GM12801 (cell line): ENCODE measurements around the gene DRAM1.

Source experiments
- TF ChIP-seq, protein P1 (sequence below): IDR thresholded peaks from one replicate; pipeline ENCODE4 v1.5.1; 2011; ENCODE audit warnings: control low read depth; ENCODE audit not compliant: insufficient read length; ENCODE audit errors: extremely low read depth

DRAM1 gene

DNA sequence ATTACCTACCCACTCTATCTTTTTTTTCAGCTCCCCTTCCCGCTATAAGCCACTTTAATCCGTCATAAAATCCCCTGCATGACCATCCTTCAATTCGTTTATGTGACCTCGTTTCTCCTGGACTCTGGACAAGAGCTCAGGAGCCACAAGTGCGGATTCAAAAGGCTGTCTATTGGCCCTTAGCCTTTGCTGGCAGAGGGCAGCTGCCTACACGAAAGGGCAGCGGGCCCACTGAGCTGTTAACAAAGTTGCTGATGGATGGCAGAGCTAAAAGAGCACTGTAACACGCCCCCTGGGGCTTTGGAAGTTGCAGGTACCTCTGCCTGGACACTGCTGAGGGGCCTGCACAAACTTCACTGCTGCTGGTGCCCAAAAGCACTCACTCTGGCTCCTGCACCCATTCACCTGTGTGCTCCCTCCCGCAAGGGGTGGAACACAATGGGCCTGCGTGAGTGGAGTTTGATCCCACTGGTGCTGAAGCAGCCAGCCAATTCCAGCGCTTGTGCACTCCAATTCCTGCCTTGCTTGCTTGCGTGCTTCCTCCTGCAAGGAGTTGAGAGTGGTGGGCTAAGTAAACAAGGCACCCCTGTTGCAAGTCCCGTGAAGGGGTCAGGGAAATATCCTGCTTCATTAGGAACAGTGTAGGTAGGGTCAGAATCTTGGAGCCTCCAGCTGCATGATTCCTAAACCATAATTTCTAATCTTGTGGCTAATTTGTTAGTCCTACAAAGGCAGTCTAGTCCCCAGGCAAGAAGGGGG, 10.6 kb upstream of the DRAM1 start:
- TF ChIP-seq, protein P1, sequence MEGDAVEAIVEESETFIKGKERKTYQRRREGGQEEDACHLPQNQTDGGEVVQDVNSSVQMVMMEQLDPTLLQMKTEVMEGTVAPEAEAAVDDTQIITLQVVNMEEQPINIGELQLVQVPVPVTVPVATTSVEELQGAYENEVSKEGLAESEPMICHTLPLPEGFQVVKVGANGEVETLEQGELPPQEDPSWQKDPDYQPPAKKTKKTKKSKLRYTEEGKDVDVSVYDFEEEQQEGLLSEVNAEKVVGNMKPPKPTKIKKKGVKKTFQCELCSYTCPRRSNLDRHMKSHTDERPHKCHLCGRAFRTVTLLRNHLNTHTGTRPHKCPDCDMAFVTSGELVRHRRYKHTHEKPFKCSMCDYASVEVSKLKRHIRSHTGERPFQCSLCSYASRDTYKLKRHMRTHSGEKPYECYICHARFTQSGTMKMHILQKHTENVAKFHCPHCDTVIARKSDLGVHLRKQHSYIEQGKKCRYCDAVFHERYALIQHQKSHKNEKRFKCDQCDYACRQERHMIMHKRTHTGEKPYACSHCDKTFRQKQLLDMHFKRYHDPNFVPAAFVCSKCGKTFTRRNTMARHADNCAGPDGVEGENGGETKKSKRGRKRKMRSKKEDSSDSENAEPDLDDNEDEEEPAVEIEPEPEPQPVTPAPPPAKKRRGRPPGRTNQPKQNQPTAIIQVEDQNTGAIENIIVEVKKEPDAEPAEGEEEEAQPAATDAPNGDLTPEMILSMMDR = no peak

DNA sequence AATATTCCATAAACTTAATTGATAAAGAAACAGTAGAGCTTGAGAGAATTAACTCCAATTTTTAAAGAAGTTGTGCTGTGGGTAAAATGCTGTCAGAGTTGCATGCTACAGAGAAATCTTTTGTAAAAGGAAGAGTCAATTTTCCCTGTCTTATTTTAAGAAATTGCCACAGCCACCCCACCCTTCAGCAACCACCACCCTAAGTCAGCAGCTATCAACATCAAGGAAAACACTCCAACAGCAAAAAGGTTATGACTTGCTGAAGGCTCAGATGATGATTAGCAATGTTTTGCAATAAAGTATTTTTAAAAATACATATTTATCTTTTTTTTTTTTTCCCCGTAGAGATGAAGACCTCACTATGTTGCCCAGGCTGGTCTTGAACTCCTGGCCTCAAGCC, 6.5 kb upstream of the DRAM1 start:
- TF ChIP-seq, protein P1 = no peak

DNA sequence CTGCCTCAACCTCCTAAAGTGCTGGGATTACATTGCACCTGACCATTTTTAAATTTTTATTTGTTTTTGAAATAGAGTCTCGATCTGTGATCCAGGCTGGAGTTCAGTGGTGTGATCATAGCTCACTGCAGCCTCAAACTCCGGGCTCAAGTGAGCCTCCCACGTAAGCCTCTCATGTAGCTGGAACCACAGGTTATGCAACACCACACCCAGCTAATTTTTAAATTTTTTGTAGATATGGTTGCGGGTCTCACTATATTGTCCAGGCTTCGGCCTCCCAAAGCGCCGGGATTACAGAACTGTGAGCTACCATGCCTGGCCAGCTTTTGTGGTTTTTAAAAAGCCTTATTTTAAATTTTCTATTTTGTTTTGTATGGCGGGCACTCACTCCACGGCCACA, 2.2 kb upstream of the DRAM1 start:
- TF ChIP-seq, protein P1 = no peak

DNA sequence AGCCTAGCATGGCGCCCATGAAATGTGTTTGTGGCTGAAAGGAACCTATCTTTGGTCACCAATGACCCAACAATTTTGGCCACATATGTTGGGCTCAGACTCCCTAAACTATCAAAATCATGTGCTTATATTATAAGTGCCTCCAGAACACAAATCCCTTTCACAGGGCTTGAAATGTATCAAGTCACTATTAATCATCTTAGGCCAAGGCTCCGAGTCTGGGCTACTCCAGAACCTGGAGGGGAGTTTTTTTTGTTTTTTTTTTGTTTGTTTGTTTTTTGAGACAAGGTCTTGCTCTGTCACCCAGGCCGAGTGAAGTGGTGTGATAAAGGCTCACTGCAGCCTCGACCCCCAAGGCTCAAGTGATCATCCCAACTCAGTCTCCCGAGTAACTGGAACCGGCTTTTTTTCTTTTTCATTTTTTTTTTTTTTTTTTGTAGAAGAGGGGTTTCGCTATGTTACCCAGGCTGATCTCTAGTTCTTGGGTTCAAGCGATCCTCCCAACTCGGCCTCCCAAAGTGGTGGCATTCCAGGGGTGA, 989 bp upstream of the DRAM1 start:
- TF ChIP-seq, protein P1 = no peak

DNA sequence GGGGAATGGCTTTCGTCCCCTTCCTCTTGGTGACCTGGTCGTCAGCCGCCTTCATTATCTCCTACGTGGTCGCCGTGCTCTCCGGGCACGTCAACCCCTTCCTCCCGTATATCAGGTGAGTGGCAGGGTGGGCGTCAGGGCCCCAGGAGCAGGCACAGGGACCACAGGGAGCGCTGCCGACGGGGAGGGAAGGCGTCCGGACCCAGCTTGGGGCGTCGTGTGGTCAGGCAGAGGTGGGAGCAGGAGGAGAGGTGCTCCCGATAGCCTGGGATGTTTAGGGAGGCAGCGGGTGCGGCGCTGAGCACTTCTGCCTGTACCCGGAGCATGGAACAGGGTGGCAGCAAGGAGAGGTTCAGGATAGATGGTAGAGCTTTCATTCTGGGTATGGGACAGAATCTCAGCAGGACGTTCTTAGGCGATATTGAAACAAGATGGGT, 444 bp downstream of the DRAM1 start:
- TF ChIP-seq, protein P1 = no peak

DNA sequence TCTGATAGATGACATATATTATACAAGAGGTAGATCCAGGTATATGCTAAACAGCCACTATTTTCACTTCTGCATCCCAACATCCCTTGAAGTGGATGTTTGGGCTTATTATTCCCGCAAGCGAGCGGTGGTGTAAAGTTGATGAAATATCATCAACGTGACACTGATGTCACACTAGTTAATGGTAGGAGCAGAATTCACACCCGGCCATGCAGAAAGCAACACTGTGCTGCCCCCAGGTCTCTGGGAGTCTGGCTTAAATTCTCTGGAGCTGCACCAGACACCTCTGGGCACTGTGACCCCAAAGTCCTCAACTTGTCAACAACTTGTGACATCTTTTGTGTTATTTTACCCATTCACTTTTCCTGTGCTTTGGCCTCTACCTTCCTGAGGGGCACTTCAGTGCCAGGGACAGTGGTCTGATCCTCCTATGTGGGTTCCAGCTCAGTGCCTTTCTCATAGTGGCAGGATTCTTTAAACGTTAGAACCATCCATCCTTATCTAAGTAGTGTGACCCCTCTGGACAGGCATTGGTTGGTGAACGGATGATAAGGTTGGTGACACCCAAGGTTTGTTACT, 952 bp downstream of the DRAM1 start:
- TF ChIP-seq, protein P1 = no peak

DNA sequence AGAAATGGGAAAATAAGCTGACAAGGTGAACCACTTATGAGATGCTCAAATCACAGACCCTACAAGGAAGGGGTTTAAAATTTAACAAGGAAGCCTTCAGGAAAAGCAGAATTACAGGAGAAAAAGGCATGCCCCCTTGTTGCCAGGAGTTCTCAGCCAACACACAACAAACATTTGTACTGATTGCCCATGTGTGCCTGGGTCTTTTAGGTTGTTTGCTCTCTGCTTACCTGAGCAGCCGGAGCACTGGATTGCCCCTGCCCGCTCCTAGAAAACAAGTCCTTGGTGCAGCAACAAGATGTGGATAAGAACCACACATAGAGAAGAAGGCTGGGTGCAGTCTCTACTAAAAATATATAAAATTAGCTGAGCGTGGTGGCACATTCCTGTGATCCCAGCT, 3.4 kb downstream of the DRAM1 start:
- TF ChIP-seq, protein P1 = no peak
